Epithelial cell of esophagus (primary cell): Measurements from ENCODE around the gene PDZRN3.

ENCODE experiments used
- DNase-seq: peaks from one replicate; pipeline ENCODE4 v3.0.0; 2010; ENCODE audit warnings: low read depth
- H3K4me3 ChIP-seq: 2 replicates; pipeline ENCODE4 v1.5.1; 2011; ENCODE audit warnings: mild to moderate bottlenecking, low read length, control low read depth
- CTCF ChIP-seq: IDR thresholded peaks from 2 replicates; pipeline ENCODE4 v1.5.1; 2011; ENCODE audit warnings: low read depth, mild to moderate bottlenecking, low read length, control low read depth, inconsistent platforms; ENCODE audit not compliant: insufficient read depth; ENCODE audit errors: missing control alignments

Gene PDZRN3

GRCh38 chr3:73385568-73385967, 239.2 kb downstream of the PDZRN3 start:
- H3K4me3 ChIP-seq: no peak overlapping the region
- TF ChIP-seq CTCF: no peak
- DNase-seq: no peak

- DNase-seq: no peak
- H3K4me3 ChIP-seq: no peak overlapping the region
- TF ChIP-seq CTCF: no peak
Observed at GRCh38 chr3:73384091-73384906, 240.4 kb downstream of the PDZRN3 start.

GRCh38 chr3:73383470-73384049, 241.2 kb downstream of the PDZRN3 start:
- DNase-seq: no peak
- TF ChIP-seq CTCF: no peak
- no peak overlapping the region for H3K4me3 ChIP-seq

- no peak overlapping the region for H3K4me3 ChIP-seq
- TF ChIP-seq CTCF: no peak
- DNase-seq: no peak
Observed at GRCh38 chr3:73381551-73381950, 243.2 kb downstream of the PDZRN3 start.

GRCh38 chr3:73380735-73381532, 243.8 kb downstream of the PDZRN3 start:
- DNase-seq: no peak
- TF ChIP-seq CTCF: no peak
- no peak overlapping the region for H3K4me3 ChIP-seq

GRCh38 chr3:73379465-73379864, 245.3 kb downstream of the PDZRN3 start:
- no peak for TF ChIP-seq CTCF
- no peak for DNase-seq
- no peak overlapping the region for H3K4me3 ChIP-seq
